Mesenchymal stem cell (in vitro differentiated cells and primary cell): ENCODE results near the gene PTTG1IP2.
A peak's percentile ranks its signal among the peaks of the same experiment; 100 is the strongest.

Experiments
- DNase-seq: peaks from one replicate; pipeline ENCODE4 v3.0.0-alpha.2; 2013
- H2AFZ ChIP-seq: one replicate; pipeline ENCODE4 v1.6.1; 2013; ENCODE audit warnings: low read depth, mild to moderate bottlenecking, control low read depth, inconsistent platforms, low read length, moderate library complexity
- H2AK5ac ChIP-seq: 2 replicates; pipeline ENCODE4 v1.6.1; 2013; ENCODE audit warnings: low read length, moderate library complexity, mild to moderate bottlenecking, inconsistent platforms; ENCODE audit not compliant: severe bottlenecking
- H2BK120ac ChIP-seq: one replicate; pipeline ENCODE4 v1.6.1; 2013; ENCODE audit warnings: low read depth, mild to moderate bottlenecking, inconsistent platforms, low read length, moderate library complexity
- H2BK12ac ChIP-seq, 2 experiments: one replicate each; pipeline ENCODE4 v1.6.1; 2013; ENCODE audit warnings: inconsistent platforms in 2 of 2, low read length in 2 of 2, mild to moderate bottlenecking in 2 of 2, moderate library complexity in 2 of 2, control low read depth in 1 of 2
- H2BK15ac ChIP-seq: one replicate; pipeline ENCODE4 v1.6.1; 2013; ENCODE audit warnings: mild to moderate bottlenecking, low read depth, inconsistent platforms; ENCODE audit not compliant: poor library complexity, severe bottlenecking
- H2BK5ac ChIP-seq: 2 replicates; pipeline ENCODE4 v1.6.1; 2013; ENCODE audit warnings: low read depth, mild to moderate bottlenecking, low read length, control low read depth, inconsistent platforms; ENCODE audit not compliant: poor library complexity, severe bottlenecking
- H3K14ac ChIP-seq, 2 experiments: one replicate each; pipeline ENCODE4 v1.6.1; 2013; ENCODE audit warnings: inconsistent platforms in 2 of 2, low read length in 2 of 2, control low read depth in 1 of 2, mild to moderate bottlenecking in 1 of 2, moderate library complexity in 1 of 2
- H3K18ac ChIP-seq, 2 experiments: one replicate each; pipeline ENCODE4 v1.6.1; 2013; ENCODE audit warnings: inconsistent platforms in 2 of 2, low read length in 2 of 2, control low read depth in 1 of 2, low read depth in 1 of 2, mild to moderate bottlenecking in 1 of 2
- H3K23ac ChIP-seq, 2 experiments: one replicate each; pipeline ENCODE4 v1.6.1; 2013; ENCODE audit warnings: inconsistent platforms in 2 of 2, low read length in 2 of 2, mild to moderate bottlenecking in 2 of 2, moderate library complexity in 2 of 2, control low read depth in 1 of 2
- H3K27ac ChIP-seq: 2 replicates; pipeline ENCODE4 v1.5.1; 2013; ENCODE audit warnings: mild to moderate bottlenecking, moderate library complexity, low read length, control low read depth, inconsistent platforms; ENCODE audit not compliant: poor library complexity, severe bottlenecking
- H3K27me3 ChIP-seq, 2 experiments: 2 replicates each; pipeline versions ENCODE4 v1.6.1 to v1.7.0; 2013; ENCODE audit warnings: low read length in 2 of 2, mild to moderate bottlenecking in 2 of 2, moderate library complexity in 2 of 2, control low read depth in 1 of 2, inconsistent platforms in 1 of 2; ENCODE audit not compliant: control insufficient read depth in 1 of 2, insufficient read depth in 1 of 2
- H3K36me3 ChIP-seq, 2 experiments: 2 replicates each; pipeline versions ENCODE4 v1.6.1 to v1.7.0; 2013; ENCODE audit warnings: low read length in 2 of 2, control low read depth in 1 of 2, inconsistent platforms in 1 of 2, low read depth in 1 of 2, mild to moderate bottlenecking in 1 of 2; ENCODE audit not compliant: insufficient read depth in 2 of 2, control insufficient read depth in 1 of 2
- H3K4ac ChIP-seq, 2 experiments: one replicate each; pipeline ENCODE4 v1.6.1; 2013; ENCODE audit warnings: inconsistent platforms in 2 of 2, low read length in 2 of 2, mild to moderate bottlenecking in 2 of 2, moderate library complexity in 2 of 2, control low read depth in 1 of 2, low read depth in 1 of 2
- H3K4me1 ChIP-seq: 2 replicates; pipeline ENCODE4 v1.6.1; 2013; ENCODE audit warnings: low read depth, low read length, control low read depth; ENCODE audit not compliant: control insufficient read depth, insufficient read depth
- H3K4me2 ChIP-seq: 2 replicates; pipeline ENCODE4 v1.6.1; 2013; ENCODE audit warnings: low read length, mild to moderate bottlenecking, inconsistent platforms; ENCODE audit not compliant: poor library complexity, severe bottlenecking
- H3K4me3 ChIP-seq, 2 experiments: 2 replicates each; pipeline versions ENCODE4 v1.5.1 to v1.7.0; 2013; ENCODE audit warnings: low read length in 2 of 2, mild to moderate bottlenecking in 2 of 2, control low read depth in 1 of 2, low read depth in 1 of 2; ENCODE audit not compliant: insufficient read depth in 1 of 2
- H3K79me1 ChIP-seq: replicated peaks from 2 replicates; pipeline ENCODE4 v1.6.1; 2013; ENCODE audit warnings: mild to moderate bottlenecking, control low read depth, low read length, inconsistent platforms; ENCODE audit not compliant: poor library complexity, severe bottlenecking
- H3K9ac ChIP-seq: 2 replicates; pipeline ENCODE4 v1.7.0; 2013; ENCODE audit warnings: mild to moderate bottlenecking, low read length, moderate library complexity
- H3K9me3 ChIP-seq: 2 replicates; pipeline ENCODE4 v1.7.0; 2013; ENCODE audit warnings: mild to moderate bottlenecking, low read length; ENCODE audit not compliant: control insufficient read depth
- H4K8ac ChIP-seq: one replicate; pipeline ENCODE4 v1.6.1; 2013; ENCODE audit warnings: inconsistent platforms, mild to moderate bottlenecking, low read length, moderate library complexity
- H4K91ac ChIP-seq: one replicate; pipeline ENCODE4 v1.6.1; 2013; ENCODE audit warnings: mild to moderate bottlenecking, low read length, inconsistent platforms
- WGBS: methylation state at CpG from one replicate; pipeline ENCODE4 v1.1.7; 2013; ENCODE audit warnings: mixed read lengths; 5-methylcytosine and 5-hydroxymethylcytosine counted together

Gene PTTG1IP2

GRCh38 chr7:90551036-90551435 lies 81.6 kb downstream of the PTTG1IP2 start:
- H3K36me3 ChIP-seq: no peaks in the 10 kb centered on the region
- H3K9me3 ChIP-seq: no peaks in the 10 kb centered on the region
- no peak for DNase-seq
- no peak overlapping the region for H3K14ac ChIP-seq
- H3K27me3 ChIP-seq: no peaks in the 10 kb centered on the region
- no peak overlapping the region for H2BK120ac ChIP-seq
- no peak overlapping the region for H3K23ac ChIP-seq
- H3K27ac ChIP-seq: no peak overlapping the region
- no peak overlapping the region for H2AFZ ChIP-seq
- no peak overlapping the region for H3K4ac ChIP-seq
- H2BK5ac ChIP-seq: no peak overlapping the region
- H3K18ac ChIP-seq: no peak overlapping the region
- H3K9ac ChIP-seq: no peak overlapping the region
- H4K91ac ChIP-seq: no peak overlapping the region
- no peak overlapping the region for H3K4me2 ChIP-seq
- H2BK12ac ChIP-seq: no peak overlapping the region
- H2AK5ac ChIP-seq: no peak overlapping the region
- WGBS: 63% methylated on average over 4 of the region's 4 CpGs
- no peak overlapping the region for H3K4me3 ChIP-seq
- peaks cover 2% of the 10 kb centered on the region for H3K4me1 ChIP-seq
- no peak overlapping the region for H4K8ac ChIP-seq
- no peak overlapping the region for H2BK15ac ChIP-seq
- no peaks in the 10 kb centered on the region for H3K79me1 ChIP-seq

GRCh38 chr7:90552521-90552920 lies 83.1 kb downstream of the PTTG1IP2 start:
- Histone ChIP-seq H2BK120ac (no peak overlapping the region), H2AFZ (no peak overlapping the region), H3K9me3 (no peaks in the 10 kb centered on the region), H2AK5ac (no peak overlapping the region), H3K23ac (no peak overlapping the region), H3K27ac (no peak overlapping the region), H4K8ac (no peak overlapping the region), H2BK5ac (no peak overlapping the region), H4K91ac (no peak overlapping the region), H3K4me3 (no peak overlapping the region), H3K4me2 (no peak overlapping the region), H2BK12ac (no peak overlapping the region), H2BK15ac (no peak overlapping the region), H3K27me3 (no peaks in the 10 kb centered on the region), H3K18ac (no peak overlapping the region), H3K79me1 (no peaks in the 10 kb centered on the region), H3K4me1 (peaks cover 2% of the 10 kb centered on the region), H3K14ac (no peak overlapping the region), H3K4ac (no peak overlapping the region), H3K9ac (no peak overlapping the region), H3K36me3 (no peaks in the 10 kb centered on the region)
- WGBS: no CpG with 5 or more reads among the region's 1 CpG
- peak; percentile 11 for DNase-seq

GRCh38 chr7:90560730-90561129 lies 91.3 kb downstream of the PTTG1IP2 start:
- H2BK5ac ChIP-seq: no peak overlapping the region
- no peak overlapping the region for H3K23ac ChIP-seq

More at GRCh38 chr7:90560730-90561129, 91.3 kb downstream of the PTTG1IP2 start:
- Histone ChIP-seq H4K91ac (no peak overlapping the region), H2AK5ac (no peak overlapping the region), H3K4me1 (no peaks in the 10 kb centered on the region), H2BK15ac (no peak overlapping the region), H2AFZ (no peak overlapping the region), H3K18ac (no peak overlapping the region), H2BK12ac (no peak overlapping the region), H3K36me3 (no peaks in the 10 kb centered on the region), H4K8ac (no peak overlapping the region), H3K9ac (no peak overlapping the region), H3K4ac (no peak overlapping the region), H3K9me3 (no peaks in the 10 kb centered on the region), H3K4me2 (no peak overlapping the region), H3K27me3 (no peaks in the 10 kb centered on the region), H2BK120ac (no peak overlapping the region), H3K4me3 (no peak overlapping the region), H3K79me1 (no peaks in the 10 kb centered on the region), H3K14ac (no peak overlapping the region), H3K27ac (no peak overlapping the region)
- WGBS: no CpG with 5 or more reads among the region's 1 CpG
- DNase-seq: no peak
